H1 (cell line): ENCODE results near the gene ALDH1L2. TPM values are rescaled to one million over a fixed set of nuclear protein-coding genes. Genes with fewer than 3 reads are reported as not detected.

Experiments
- KDM5A ChIP-seq: fragments of 200-600 bp; IDR thresholded peaks from 2 replicates; pipeline ENCODE4 v1.7.1; 2012; ENCODE audit warnings: mild to moderate bottlenecking, low read length, inconsistent platforms, mixed read lengths
- ZNF274 ChIP-seq: IDR thresholded peaks from 2 replicates; pipeline ENCODE4 v1.7.0; 2012; ENCODE audit warnings: low read length, borderline replicate concordance; ENCODE audit errors: extremely low read depth
- polyA plus RNA-seq, 7 experiments: library from polyadenylated mRNA; depleted of rRNA in 3 of 7; stranded (reverse) in 5 of 7; unstranded in 2 of 7; fragments of >200 nt in 5 of 7; fragments of 200-250 nt in 2 of 7; gene quantifications; 1 replicate in 5 of 7; 2 replicates in 1 of 7; 4 replicates in 1 of 7; pipeline versions ENCODE4 v1.2.1 to v1.2.3, GENCODE V29; 2011 to 2013; ENCODE audit warnings: missing spikeins in 2 of 7, mixed read lengths in 2 of 7
- total RNA-seq: library from RNA; stranded (reverse); fragmentation: NEBNext Ultra II Directional; extraction: Animal tissue kit (Norgen Biotek cat#: 25700); gene quantifications from 2 replicates; pipeline ENCODE4 v1.2.1, GENCODE V29; 2021

Gene ALDH1L2
- total and polyA plus RNA-seq, 2 of the 8 experiments (the other 6 are each of a cell fraction or from before 2014, with no cell fraction given), result 3.7 to 7.2 TPM

DNA sequence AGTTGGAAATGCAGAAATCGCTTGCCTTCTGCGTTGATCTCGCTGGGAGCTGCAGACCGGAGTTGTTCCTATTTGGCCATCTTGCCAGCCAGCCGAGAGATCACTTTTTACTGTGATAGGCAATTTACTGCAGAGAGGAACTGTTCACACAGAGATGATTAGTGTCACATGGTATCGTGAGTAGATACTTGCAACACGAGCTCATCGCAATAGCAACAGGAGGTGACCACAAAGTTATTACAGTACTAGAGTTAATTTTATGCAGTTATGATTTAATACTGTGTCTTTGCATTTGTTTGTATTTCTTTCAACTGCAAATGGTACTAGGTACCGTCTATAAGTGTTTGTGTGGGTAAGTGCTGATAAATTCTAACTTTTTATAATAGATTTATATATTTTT is 70.4 kb downstream of the ALDH1L2 start (continued):
- TF ChIP-seq ZNF274, result no peak
- TF ChIP-seq KDM5A, result no peak
